ENCODE measurements around the gene INPPL1. TPM values are rescaled to one million over a fixed set of nuclear protein-coding genes. Genes with fewer than 3 reads are reported as not detected.

Gene INPPL1
- total RNA-seq, 4 donors from 2014 or later: 47.6 to 65.1 (median 57.6) TPM

- no peak for TF ChIP-seq CTCF (IDR thresholded peaks at IDR 0.05)
- DNase-seq (ENCODE audit: low spot score): no peak
- ATAC-seq (ENCODE audit: low FRiP score): no peak
Measured at GRCh38 chr11:72229925-72230763, 5.6 kb downstream of the INPPL1 start.

- no peak for DNase-seq (ENCODE audit: low spot score)
- no peak for TF ChIP-seq CTCF (IDR thresholded peaks at IDR 0.05)
- ATAC-seq (ENCODE audit: low FRiP score): no peak
Measured at GRCh38 chr11:72230764-72231365, 6.3 kb downstream of the INPPL1 start.

GRCh38 chr11:72231396-72232259, 7.1 kb downstream of the INPPL1 start:
- DNase-seq (ENCODE audit: low spot score): no peak
- TF ChIP-seq CTCF (IDR thresholded peaks at IDR 0.05): no peak
- no peak for ATAC-seq (ENCODE audit: low FRiP score)

- no peak for TF ChIP-seq CTCF (IDR thresholded peaks at IDR 0.05)
- no peak for ATAC-seq (ENCODE audit: low FRiP score)
- no peak for DNase-seq (ENCODE audit: low spot score)
Measured at GRCh38 chr11:72232260-72233055, 7.9 kb downstream of the INPPL1 start.

GRCh38 chr11:72233056-72233772, 8.6 kb downstream of the INPPL1 start:
- TF ChIP-seq CTCF (IDR thresholded peaks at IDR 0.05): no peak
- DNase-seq (ENCODE audit: low spot score) (no peak), ATAC-seq (ENCODE audit: low FRiP score) (no peak)
